ENCODE measurements around the gene HSPB7. TPM values are rescaled to one million over a fixed set of nuclear protein-coding genes. Genes with fewer than 3 reads are reported as not detected.
"Not testable (repeated sequence)": the region's sequence is repeated elsewhere in the genome, so short reads cannot be mapped to it uniquely, and the experiment has no call there.

Gene HSPB7
- polyA plus RNA-seq, 3 donors = not detected

GRCh38 chr1:16028237-16029002 lies 10.6 kb upstream of the HSPB7 start:
- no peak for TF ChIP-seq CTCF (IDR thresholded peaks at IDR 0.05)
- Mint-ChIP-seq H3K36me3 (no peaks in the 10 kb centered on the region), H3K27ac (no peak overlapping the region), H3K27me3 (ENCODE audit: low read depth in 3 of 3) (peaks cover 3 to 35% (median 11%) of the 10 kb centered on the region in 3 donors), H3K4me3 (no peak overlapping the region), H3K4me1 (peaks cover 4% of the 10 kb centered on the region), H3K9me3 (no peaks in the 10 kb centered on the region)
- H3K4me1 ChIP-seq (ENCODE audit: control insufficient read depth in 1 of 2, insufficient read depth in 2 of 2, low read length in 2 of 2) = peaks cover 0 to 7% of the 10 kb centered on the region in 2 donors
- no peak overlapping the region for H3K9ac ChIP-seq (ENCODE audit: insufficient read depth, low read length, poor library complexity, severe bottlenecking)
- no peak overlapping the region for H2AFZ ChIP-seq (ENCODE audit: insufficient read depth, low read depth, low read length, poor library complexity, severe bottlenecking)
- H3K27ac ChIP-seq (ENCODE audit: low read depth in 1 of 2, low read length in 2 of 2) = no peak overlapping the region
- no peaks in the 10 kb centered on the region for H3K9me3 ChIP-seq (replicated peaks in 1 of 2; ENCODE audit: control insufficient read depth in 1 of 2, insufficient read depth in 1 of 2, low read length in 2 of 2)
- no peaks in the 10 kb centered on the region for H4K20me1 ChIP-seq (ENCODE audit: insufficient read depth, low read length)
- no peak overlapping the region for H3K4me2 ChIP-seq (replicated peaks; ENCODE audit: extremely low read depth, low read length, poor library complexity, severe bottlenecking)
- DNase-seq = no peak
- no peaks in the 10 kb centered on the region for H3K79me2 ChIP-seq (ENCODE audit: insufficient read depth, low read length)
- H3K27me3 ChIP-seq (ENCODE audit: control insufficient read depth in 2 of 2, insufficient read depth in 2 of 2, low read length in 2 of 2) = peaks cover 0 to 11% of the 10 kb centered on the region in 2 donors
- intact Hi-C loops (cut with micrococcal nuclease) = no loop called here
- 51% methylated on average over 11 of the region's 19 CpGs for WGBS (ENCODE audit: insufficient coverage)
- H3K36me3 ChIP-seq (replicated peaks in 1 of 2; ENCODE audit: control insufficient read depth in 1 of 2, insufficient read depth in 2 of 2, low read length in 2 of 2) = no peaks in the 10 kb centered on the region
- no peak overlapping the region for H3K4me3 ChIP-seq (replicated peaks in 1 of 3; ENCODE audit: low read depth in 2 of 3, low read length in 3 of 3)

- H2AFZ ChIP-seq (ENCODE audit: insufficient read depth, low read depth, low read length, poor library complexity, severe bottlenecking) = peak overlapping the region; percentile 59
- no peaks in the 10 kb centered on the region for H3K4me1 Mint-ChIP-seq
- no peaks in the 10 kb centered on the region for H3K36me3 ChIP-seq (replicated peaks in 1 of 2; ENCODE audit: control insufficient read depth in 1 of 2, insufficient read depth in 2 of 2, low read length in 2 of 2)
- peak overlapping the region; percentile 29 for H3K4me2 ChIP-seq (replicated peaks; ENCODE audit: extremely low read depth, low read length, poor library complexity, severe bottlenecking)
- no peaks in the 10 kb centered on the region for H4K20me1 ChIP-seq (ENCODE audit: insufficient read depth, low read length)
- no peak overlapping the region for H3K27ac ChIP-seq (ENCODE audit: low read depth in 1 of 2, low read length in 2 of 2)
- peak overlapping the region; percentile 1 for H3K9ac ChIP-seq (ENCODE audit: insufficient read depth, low read length, poor library complexity, severe bottlenecking)
- H3K4me1 ChIP-seq (ENCODE audit: control insufficient read depth in 1 of 2, insufficient read depth in 2 of 2, low read length in 2 of 2) = peaks cover 0 to 7% of the 10 kb centered on the region in 2 donors
- DNase-seq = no peak
- peaks cover 0 to 11% of the 10 kb centered on the region in 2 donors for H3K27me3 ChIP-seq (ENCODE audit: control insufficient read depth in 2 of 2, insufficient read depth in 2 of 2, low read length in 2 of 2)
- H3K4me3 ChIP-seq (replicated peaks in 1 of 3; ENCODE audit: low read depth in 2 of 3, low read length in 3 of 3) = no peak overlapping the region
- no peaks in the 10 kb centered on the region for H3K9me3 ChIP-seq (replicated peaks in 1 of 2; ENCODE audit: control insufficient read depth in 1 of 2, insufficient read depth in 1 of 2, low read length in 2 of 2)
- H3K79me2 ChIP-seq (ENCODE audit: insufficient read depth, low read length) = no peaks in the 10 kb centered on the region
- H3K9me3 Mint-ChIP-seq = no peaks in the 10 kb centered on the region
- H3K36me3 Mint-ChIP-seq = no peaks in the 10 kb centered on the region
- TF ChIP-seq CTCF (IDR thresholded peaks at IDR 0.05) = no peak
- intact Hi-C loops (cut with micrococcal nuclease) = no loop called here
- 0% methylated on average over 9 of the region's 33 CpGs for WGBS (ENCODE audit: insufficient coverage)
- H3K27ac Mint-ChIP-seq = no peak overlapping the region
- peak overlapping the region in 1 of 2 donors; percentile 30 for H3K4me3 Mint-ChIP-seq
- peaks cover 7 to 38% (median 11%) of the 10 kb centered on the region in 3 donors for H3K27me3 Mint-ChIP-seq (ENCODE audit: low read depth in 3 of 3)
These were observed 9.1 kb upstream of the HSPB7 start for GRCh38 chr1:16026723-16027484.

- not testable (repeated sequence) for H3K4me3 Mint-ChIP-seq
These were observed 8.5 kb upstream of the HSPB7 start for GRCh38 chr1:16026302-16026701.

More at GRCh38 chr1:16026302-16026701, 8.5 kb upstream of the HSPB7 start:
- H4K20me1 ChIP-seq (ENCODE audit: insufficient read depth, low read length); H3K79me2 ChIP-seq (ENCODE audit: insufficient read depth, low read length); intact Hi-C loops (cut with micrococcal nuclease); H3K27ac ChIP-seq (ENCODE audit: low read depth in 1 of 2, low read length in 2 of 2); H3K4me3 ChIP-seq (replicated peaks in 1 of 3; ENCODE audit: low read depth in 2 of 3, low read length in 3 of 3); H3K9me3 Mint-ChIP-seq; H2AFZ ChIP-seq (ENCODE audit: insufficient read depth, low read depth, low read length, poor library complexity, severe bottlenecking); H3K9ac ChIP-seq (ENCODE audit: insufficient read depth, low read length, poor library complexity, severe bottlenecking); H3K27ac Mint-ChIP-seq; H3K4me1 Mint-ChIP-seq; H3K36me3 ChIP-seq (replicated peaks in 1 of 2; ENCODE audit: control insufficient read depth in 1 of 2, insufficient read depth in 2 of 2, low read length in 2 of 2); DNase-seq; H3K4me2 ChIP-seq (replicated peaks; ENCODE audit: extremely low read depth, low read length, poor library complexity, severe bottlenecking); H3K36me3 Mint-ChIP-seq; H3K4me1 ChIP-seq (ENCODE audit: control insufficient read depth in 1 of 2, insufficient read depth in 2 of 2, low read length in 2 of 2); H3K9me3 ChIP-seq (replicated peaks in 1 of 2; ENCODE audit: control insufficient read depth in 1 of 2, insufficient read depth in 1 of 2, low read length in 2 of 2): not testable (repeated sequence)
- peaks cover 0 to 11% of the 10 kb centered on the region in 2 donors for H3K27me3 ChIP-seq (ENCODE audit: control insufficient read depth in 2 of 2, insufficient read depth in 2 of 2, low read length in 2 of 2)
- WGBS (ENCODE audit: insufficient coverage) = 33% methylated on average over 2 of the region's 10 CpGs
- peaks cover 11 to 41% (median 12%) of the 10 kb centered on the region in 3 donors for H3K27me3 Mint-ChIP-seq (ENCODE audit: low read depth in 3 of 3)
